K562 (cell line): ENCODE measurements around the gene EXO5. TPM values are rescaled to one million over a fixed set of nuclear protein-coding genes. Genes with fewer than 3 reads are reported as not detected.

Experiments
- CC2D1A ChIP-seq: fragments of 450-650 bp; IDR thresholded peaks from 2 replicates; pipeline ENCODE4 v1.6.1; 2017; ENCODE audit warnings: mild to moderate bottlenecking
- E2F4 ChIP-seq: sonication (generic); formaldehyde crosslinking; IDR thresholded peaks from 2 replicates; pipeline ENCODE4 v1.8.0; 2022; ENCODE audit warnings: mild to moderate bottlenecking, low read depth, missing genetic modification reagents
- ELF2 ChIP-seq: fragments of 250-450 bp; sonication (Bioruptor Pico); IDR thresholded peaks from 2 replicates; pipeline ENCODE4 v1.5.0; 2021; ENCODE audit warnings: mild to moderate bottlenecking
- FOXP4 ChIP-seq: sonication (generic); formaldehyde crosslinking; IDR thresholded peaks from 2 replicates; pipeline ENCODE4 v1.8.0; 2022; ENCODE audit warnings: mild to moderate bottlenecking, missing genetic modification reagents, borderline replicate concordance
- KAT2B ChIP-seq: IDR thresholded peaks from one replicate; pipeline ENCODE4 v1.6.1; 2012; ENCODE audit warnings: low read depth, mild to moderate bottlenecking, control low read depth, inconsistent platforms, low read length, moderate library complexity
- MXI1 ChIP-seq: IDR thresholded peaks from 2 replicates; pipeline ENCODE4 v1.6.1; 2011; ENCODE audit warnings: low read depth, mild to moderate bottlenecking, improper control_type of control experiment, low read length
- NFYB ChIP-seq: IDR thresholded peaks from 2 replicates; pipeline ENCODE4 v1.6.1; 2011; ENCODE audit warnings: mild to moderate bottlenecking, moderate library complexity; ENCODE audit not compliant: insufficient read length; ENCODE audit errors: extremely low read depth
- SMAD1 ChIP-seq: fragments of 150-350 bp; IDR thresholded peaks from 2 replicates; pipeline ENCODE4 v1.6.1; 2014; ENCODE audit warnings: low read length, low read depth; ENCODE audit not compliant: partially characterized antibody
- SOX6 ChIP-seq: fragments of 450-650 bp; IDR thresholded peaks from 2 replicates; pipeline ENCODE4 v1.6.1; 2014; ENCODE audit warnings: mild to moderate bottlenecking
- THAP12 ChIP-seq: fragments of 250-450 bp; sonication (Bioruptor Pico); IDR thresholded peaks from 2 replicates; pipeline ENCODE4 v1.9.0; 2021; ENCODE audit warnings: mild to moderate bottlenecking, inconsistent platforms
- THRB ChIP-seq: fragments of 450-650 bp; formaldehyde crosslinking; conservative IDR thresholded peaks from 2 replicates; pipeline ENCODE4 v1.4.0; 2022; ENCODE audit warnings: mild to moderate bottlenecking, missing genetic modification characterization
- ZNF431 ChIP-seq: sonication (generic); formaldehyde crosslinking; IDR thresholded peaks from 2 replicates; pipeline ENCODE4 v1.8.0; 2022; ENCODE audit warnings: mild to moderate bottlenecking, missing genetic modification reagents
- ZNF445 ChIP-seq: fragments of 250-450 bp; sonication (Bioruptor Pico); IDR thresholded peaks from 2 replicates; pipeline ENCODE4 v1.4.0; 2020; ENCODE audit warnings: low read depth, mild to moderate bottlenecking, moderate library complexity
- ZNF707 ChIP-seq: fragments of 250-450 bp; sonication (Bioruptor Pico); conservative IDR thresholded peaks from 2 replicates; pipeline ENCODE4 v1.8.0; 2022; ENCODE audit warnings: inconsistent platforms, mild to moderate bottlenecking, moderate library complexity
- ZZZ3 ChIP-seq: fragments of 450-650 bp; IDR thresholded peaks from 2 replicates; pipeline ENCODE4 v1.6.1; 2016; ENCODE audit warnings: antibody characterized with exemption, mild to moderate bottlenecking, moderate library complexity
- polyA plus RNA-seq, 8 experiments: library from polyadenylated mRNA; depleted of rRNA in 4 of 8; stranded (reverse) in 5 of 8; unstranded in 3 of 8; fragments of >200 nt; fragmentation: Nextera tagmentation in 2 of 8; fragmentation: Illumina TruSeq in 1 of 8; extraction: Ambion mirVana in 2 of 8; extraction: Trizol in 1 of 8; gene quantifications; 2 replicates each; pipeline versions ENCODE4 v1.2.1 to v1.2.3, GENCODE V29; 2011 to 2014; ENCODE audit warnings: inconsistent platforms in 1 of 8, missing spikeins in 1 of 8
- total RNA-seq, 7 experiments: library from RNA; depleted of rRNA in 6 of 7; stranded (reverse); fragments of >200 nt in 6 of 7; fragmentation: Illumina TruSeq in 2 of 7; extraction: Trizol in 2 of 7; gene quantifications; 2 replicates each; pipeline versions ENCODE4 v1.2.1 to v1.2.3, GENCODE V29; 2011 to 2021; ENCODE audit warnings: low replicate concordance in 1 of 7
- TF ChIP-seq, protein P1 (sequence below): fragments of 450-650 bp; formaldehyde crosslinking; IDR thresholded peaks from 2 replicates; pipeline ENCODE4 v1.4.0; 2020; ENCODE audit warnings: mild to moderate bottlenecking, moderate library complexity
- TF ChIP-seq, protein P2 (sequence below), 2 experiments: fragments of 450-650 bp; conservative IDR thresholded peaks; 2 replicates each; pipeline ENCODE4 v1.6.1; 2017; ENCODE audit warnings: mild to moderate bottlenecking in 2 of 2, moderate library complexity in 2 of 2

EXO5 gene
- total and polyA plus RNA-seq, 9 of the 15 experiments (the other 6 are each of a cell fraction or from before 2014, with no cell fraction given) = 1.1 to 4.3 (median 2.8) TPM

- no peak for TF ChIP-seq THRB (CRISPR knock-in tag)
- no peak for TF ChIP-seq SMAD1
- TF ChIP-seq, protein P1, sequence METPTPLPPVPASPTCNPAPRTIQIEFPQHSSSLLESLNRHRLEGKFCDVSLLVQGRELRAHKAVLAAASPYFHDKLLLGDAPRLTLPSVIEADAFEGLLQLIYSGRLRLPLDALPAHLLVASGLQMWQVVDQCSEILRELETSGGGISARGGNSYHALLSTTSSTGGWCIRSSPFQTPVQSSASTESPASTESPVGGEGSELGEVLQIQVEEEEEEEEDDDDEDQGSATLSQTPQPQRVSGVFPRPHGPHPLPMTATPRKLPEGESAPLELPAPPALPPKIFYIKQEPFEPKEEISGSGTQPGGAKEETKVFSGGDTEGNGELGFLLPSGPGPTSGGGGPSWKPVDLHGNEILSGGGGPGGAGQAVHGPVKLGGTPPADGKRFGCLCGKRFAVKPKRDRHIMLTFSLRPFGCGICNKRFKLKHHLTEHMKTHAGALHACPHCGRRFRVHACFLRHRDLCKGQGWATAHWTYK = 0 out of 2 replicates have a peak, but pooled peaks have one; percentile 31
- no peak for TF ChIP-seq MXI1
- TF ChIP-seq ZNF707 (CRISPR knock-in tag) = no peak
- TF ChIP-seq, protein P2, sequence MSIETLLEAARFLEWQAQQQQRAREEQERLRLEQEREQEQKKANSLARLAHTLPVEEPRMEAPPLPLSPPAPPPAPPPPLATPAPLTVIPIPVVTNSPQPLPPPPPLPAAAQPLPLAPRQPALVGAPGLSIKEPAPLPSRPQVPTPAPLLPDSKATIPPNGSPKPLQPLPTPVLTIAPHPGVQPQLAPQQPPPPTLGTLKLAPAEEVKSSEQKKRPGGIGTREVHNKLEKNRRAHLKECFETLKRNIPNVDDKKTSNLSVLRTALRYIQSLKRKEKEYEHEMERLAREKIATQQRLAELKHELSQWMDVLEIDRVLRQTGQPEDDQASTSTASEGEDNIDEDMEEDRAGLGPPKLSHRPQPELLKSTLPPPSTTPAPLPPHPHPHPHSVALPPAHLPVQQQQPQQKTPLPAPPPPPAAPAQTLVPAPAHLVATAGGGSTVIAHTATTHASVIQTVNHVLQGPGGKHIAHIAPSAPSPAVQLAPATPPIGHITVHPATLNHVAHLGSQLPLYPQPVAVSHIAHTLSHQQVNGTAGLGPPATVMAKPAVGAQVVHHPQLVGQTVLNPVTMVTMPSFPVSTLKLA (conservative IDR thresholded peaks at IDR 0.05) = peak; percentile 32 to 53; a peak in 3 of 4 replicates
- TF ChIP-seq ZZZ3 = no peak
- TF ChIP-seq NFYB = no peak
- TF ChIP-seq CC2D1A = no peak
- TF ChIP-seq FOXP4 (CRISPR knock-in tag) = peak; percentile 83; the same call in 1 of the 2 replicates
- no peak for TF ChIP-seq E2F4
- TF ChIP-seq ZNF445 = no peak
- peak; percentile 51; the same call in 1 of the 2 replicates for TF ChIP-seq THAP12 (CRISPR knock-in tag)
- peak; percentile 90 for TF ChIP-seq ZNF431
- 0 out of 2 replicates have a peak, but pooled peaks have one; percentile 23 for TF ChIP-seq SOX6
- TF ChIP-seq KAT2B = no peak
- peak; percentile 94 for TF ChIP-seq ELF2
These were observed 31.5 kb upstream of the EXO5 start, which contains the start of gene ZFP69 (continued) for GRCh38 chr1:40476924-40477677.
